Measurements from ENCODE around the gene SASH1. TPM values are rescaled to one million over a fixed set of nuclear protein-coding genes. Genes with fewer than 3 reads are reported as not detected.

Gene SASH1
- total and polyA plus RNA-seq, 9 of the 15 experiments (the other 6 are each of a cell fraction or from before 2014, with no cell fraction given): 0.35 to 3.5 (median 1.6) TPM

DNA sequence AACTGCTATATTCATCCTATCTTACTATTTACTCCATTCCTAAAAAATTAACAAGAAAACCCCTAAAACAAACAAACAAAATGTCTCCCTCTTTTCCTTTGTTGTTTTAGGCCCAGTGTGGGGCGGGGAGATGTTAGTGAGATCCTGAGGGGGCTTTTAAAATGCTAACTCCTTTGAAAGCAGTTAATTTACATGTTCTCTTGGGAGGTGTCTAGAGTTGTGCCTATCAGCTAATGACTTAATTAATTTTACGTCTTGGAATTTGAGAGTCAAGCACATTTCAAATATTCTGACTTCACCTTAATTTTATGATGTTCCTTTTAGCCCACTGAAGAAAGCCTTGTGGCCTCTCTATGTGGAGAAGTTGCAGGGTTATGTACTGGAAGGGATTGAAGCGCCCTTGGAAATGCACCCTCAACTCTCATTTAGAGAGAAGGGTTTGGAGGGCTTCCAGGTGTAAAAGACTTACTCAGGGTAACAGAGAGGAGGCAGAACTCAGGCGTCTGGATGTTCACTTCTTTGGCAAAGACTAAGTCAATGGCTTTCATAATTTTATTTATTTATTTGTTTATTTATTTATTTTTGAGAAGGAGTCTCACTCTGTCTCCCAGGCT lies 4.9 kb downstream of the SASH1 start:
- in situ Hi-C loops (cut with MboI): no loop called here
- DNase-seq (ENCODE audit: extremely low read depth in 1 of 4, low spot score in 3 of 4) (no peak), ATAC-seq (no peak), FAIRE-seq (no peak)
- no peak for TF ChIP-seq ZNF239 (CRISPR knock-in tag; IDR thresholded peaks at IDR 0.05)
- Histone ChIP-seq H3K9me1 (ENCODE audit: control insufficient read depth, insufficient read depth, low read length) (no peaks in the 10 kb centered on the region), H3K9ac (ENCODE audit: insufficient read depth in 1 of 2, low read depth in 2 of 2, low read length in 2 of 2) (no peak overlapping the region), H2AFZ (ENCODE audit: low read depth, low read length) (no peak overlapping the region), H3K4me2 (ENCODE audit: insufficient read depth, low read length) (no peak overlapping the region), H3K27ac (ENCODE audit: extremely low read depth, low read depth, low read length) (no peak overlapping the region), H3K4me3 (no peak overlapping the region), H3K79me2 (ENCODE audit: control insufficient read depth, insufficient read depth, low read length) (no peaks in the 10 kb centered on the region), H3K4me1 (replicated peaks in 1 of 2; ENCODE audit: control insufficient read depth in 2 of 2, insufficient read depth in 2 of 2, low read length in 2 of 2) (no peaks in the 10 kb centered on the region), H3K36me3 (ENCODE audit: control insufficient read depth, insufficient read depth, low read length) (no peaks in the 10 kb centered on the region), H3K9me3 (replicated peaks; ENCODE audit: control insufficient read depth, insufficient read depth, low read depth, low read length) (no peaks in the 10 kb centered on the region), H4K20me1 (replicated peaks; ENCODE audit: control insufficient read depth, insufficient read depth, low read length) (0 out of 2 replicates have a peak, but pooled peaks cover 3% of the 10 kb centered on the region), H3K27me3 (ENCODE audit: control insufficient read depth in 2 of 2, insufficient read depth in 2 of 2, low read length in 2 of 2) (peaks cover 24 to 28% of the 10 kb centered on the region in 2 experiments)
- 0% methylated on average over 4 of the region's 4 CpGs for WGBS (ENCODE audit: insufficient coverage, low coverage, missing lambda C conversion rate)
- ChIA-PET POLR2A (interaction anchor here (1.3 kb wide), 1 partner anchor 12 kb away, joined by 3 read pairs; no protein-coding TSS in a partner anchor), CTCF (ENCODE audit: low intra/inter-chr PET ratio) (no interaction called here)
- no TSS peak for BruUV-seq (replicated peaks)
- intact Hi-C loops (cut with micrococcal nuclease): no loop called here

DNA sequence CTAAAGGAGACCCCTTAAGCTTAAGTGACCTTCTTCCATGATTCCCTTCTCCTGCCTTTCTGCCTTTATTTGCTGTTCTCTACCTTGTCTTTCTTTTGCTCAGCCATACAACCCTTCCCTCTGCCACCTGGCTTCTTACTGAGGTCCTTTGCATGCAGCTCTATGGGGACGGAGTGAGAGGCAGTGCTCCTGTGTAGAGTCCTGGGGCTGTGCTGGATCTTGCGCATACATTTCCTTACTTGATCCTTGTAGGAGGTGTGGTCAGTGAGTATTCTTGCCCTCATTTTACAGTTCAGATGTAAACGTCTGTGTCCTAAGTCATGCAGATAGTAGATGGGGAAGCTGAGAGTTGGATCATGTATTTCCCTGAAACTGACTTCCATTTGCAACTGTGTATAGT lies 5.7 kb downstream of the SASH1 start:
- Histone ChIP-seq H3K27ac (ENCODE audit: extremely low read depth, low read depth, low read length) (no peak overlapping the region), H3K36me3 (ENCODE audit: control insufficient read depth, insufficient read depth, low read length) (no peaks in the 10 kb centered on the region), H3K4me2 (ENCODE audit: insufficient read depth, low read length) (no peak overlapping the region), H3K27me3 (ENCODE audit: control insufficient read depth in 2 of 2, insufficient read depth in 2 of 2, low read length in 2 of 2) (peaks cover 17 to 23% of the 10 kb centered on the region in 2 experiments), H3K9me1 (ENCODE audit: control insufficient read depth, insufficient read depth, low read length) (no peaks in the 10 kb centered on the region), H4K20me1 (replicated peaks; ENCODE audit: control insufficient read depth, insufficient read depth, low read length) (0 out of 2 replicates have a peak, but pooled peaks cover 3% of the 10 kb centered on the region), H3K79me2 (ENCODE audit: control insufficient read depth, insufficient read depth, low read length) (no peaks in the 10 kb centered on the region), H3K9ac (ENCODE audit: insufficient read depth in 1 of 2, low read depth in 2 of 2, low read length in 2 of 2) (no peak overlapping the region), H2AFZ (ENCODE audit: low read depth, low read length) (no peak overlapping the region), H3K9me3 (replicated peaks; ENCODE audit: control insufficient read depth, insufficient read depth, low read depth, low read length) (no peaks in the 10 kb centered on the region), H3K4me1 (replicated peaks in 1 of 2; ENCODE audit: control insufficient read depth in 2 of 2, insufficient read depth in 2 of 2, low read length in 2 of 2) (no peaks in the 10 kb centered on the region), H3K4me3 (no peak overlapping the region)
- BruUV-seq (replicated peaks): no TSS peak
- in situ Hi-C loops (cut with MboI) (no loop called here), intact Hi-C loops (cut with micrococcal nuclease) (no loop called here)
- 12% methylated on average over 3 of the region's 3 CpGs for WGBS (ENCODE audit: insufficient coverage, low coverage, missing lambda C conversion rate)
- no peak for DNase-seq (ENCODE audit: extremely low read depth in 1 of 4, low spot score in 3 of 4)
- ChIA-PET POLR2A (no interaction called here), CTCF (ENCODE audit: low intra/inter-chr PET ratio) (no interaction called here)
- ATAC-seq: no peak
- no peak for FAIRE-seq
- TF ChIP-seq NR2C2 (CRISPR knock-in tag; IDR thresholded peaks at IDR 0.05) (no peak), NR2C2 (tag; IDR thresholded peaks at IDR 0.05) (no peak), U2AF2 (optimal IDR thresholded peaks at IDR 0.05; ENCODE audit: low read depth, low read length) (no peak), ZC3H11A (IDR thresholded peaks at IDR 0.05; ENCODE audit: low read depth, low read length) (no peak), MYC (IDR thresholded peaks at IDR 0.05; ENCODE audit: low read depth, low read length) (no peak), MYC (CRISPR knock-in tag; IDR thresholded peaks at IDR 0.05; ENCODE audit: borderline replicate concordance, low read depth) (no peak), PML (IDR thresholded peaks at IDR 0.05; ENCODE audit: low read length) (no peak), ETV6 (IDR thresholded peaks at IDR 0.05; ENCODE audit: borderline replicate concordance in 1 of 2, low read depth in 2 of 2, low read length in 1 of 2) (no peak), ETV6 (CRISPR knock-in tag; IDR thresholded peaks at IDR 0.05; ENCODE audit: borderline replicate concordance) (no peak), PCBP2 (IDR thresholded peaks at IDR 0.05; ENCODE audit: low read depth, low read length, poor library complexity, severe bottlenecking) (no peak)
- TF ChIP-seq, protein P1, sequence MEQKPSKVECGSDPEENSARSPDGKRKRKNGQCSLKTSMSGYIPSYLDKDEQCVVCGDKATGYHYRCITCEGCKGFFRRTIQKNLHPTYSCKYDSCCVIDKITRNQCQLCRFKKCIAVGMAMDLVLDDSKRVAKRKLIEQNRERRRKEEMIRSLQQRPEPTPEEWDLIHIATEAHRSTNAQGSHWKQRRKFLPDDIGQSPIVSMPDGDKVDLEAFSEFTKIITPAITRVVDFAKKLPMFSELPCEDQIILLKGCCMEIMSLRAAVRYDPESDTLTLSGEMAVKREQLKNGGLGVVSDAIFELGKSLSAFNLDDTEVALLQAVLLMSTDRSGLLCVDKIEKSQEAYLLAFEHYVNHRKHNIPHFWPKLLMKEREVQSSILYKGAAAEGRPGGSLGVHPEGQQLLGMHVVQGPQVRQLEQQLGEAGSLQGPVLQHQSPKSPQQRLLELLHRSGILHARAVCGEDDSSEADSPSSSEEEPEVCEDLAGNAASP (IDR thresholded peaks at IDR 0.05): no peak
- TF ChIP-seq, protein P2, sequence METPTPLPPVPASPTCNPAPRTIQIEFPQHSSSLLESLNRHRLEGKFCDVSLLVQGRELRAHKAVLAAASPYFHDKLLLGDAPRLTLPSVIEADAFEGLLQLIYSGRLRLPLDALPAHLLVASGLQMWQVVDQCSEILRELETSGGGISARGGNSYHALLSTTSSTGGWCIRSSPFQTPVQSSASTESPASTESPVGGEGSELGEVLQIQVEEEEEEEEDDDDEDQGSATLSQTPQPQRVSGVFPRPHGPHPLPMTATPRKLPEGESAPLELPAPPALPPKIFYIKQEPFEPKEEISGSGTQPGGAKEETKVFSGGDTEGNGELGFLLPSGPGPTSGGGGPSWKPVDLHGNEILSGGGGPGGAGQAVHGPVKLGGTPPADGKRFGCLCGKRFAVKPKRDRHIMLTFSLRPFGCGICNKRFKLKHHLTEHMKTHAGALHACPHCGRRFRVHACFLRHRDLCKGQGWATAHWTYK (CRISPR knock-in tag; IDR thresholded peaks at IDR 0.05): no peak
